ENCODE measurements around the gene GLP2R. TPM values are rescaled to one million over a fixed set of nuclear protein-coding genes. Genes with fewer than 3 reads are reported as not detected.

Gene GLP2R
- total and polyA plus RNA-seq, 2 of the 8 experiments (the other 6 are each of a cell fraction or from before 2014, with no cell fraction given), result not detected

DNA sequence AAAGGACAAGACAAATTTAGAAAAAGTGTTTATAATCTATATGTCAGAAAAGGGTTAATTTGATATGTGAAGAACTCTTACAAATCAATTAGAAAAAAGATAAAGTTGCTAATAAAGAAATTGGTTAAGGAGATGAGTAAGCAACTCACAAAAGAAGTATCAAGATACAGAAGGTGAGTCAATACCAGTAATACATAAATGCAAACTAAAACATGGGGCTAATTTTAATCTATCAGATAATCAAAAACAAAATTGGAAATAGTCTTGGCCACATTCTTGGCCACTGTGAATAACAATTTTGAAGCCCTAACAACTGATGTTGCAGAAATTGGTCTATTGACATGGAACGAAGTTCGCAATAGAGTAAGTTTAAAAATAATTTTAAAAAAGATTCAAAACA, 41.2 kb upstream of the GLP2R start:
- H4K8ac ChIP-seq (ENCODE audit: extremely low read depth, insufficient read depth, low read length), result no peak overlapping the region
- H3K36me3 ChIP-seq (ENCODE audit: control insufficient read depth in 2 of 4, insufficient read depth in 4 of 4, low read length in 3 of 4), result no peaks in the 10 kb centered on the region
- H3K9ac ChIP-seq (replicated peaks in 1 of 4; ENCODE audit: extremely low read depth in 1 of 4, low read depth in 3 of 4, low read length in 3 of 4), result no peak overlapping the region
- DNase-seq (ENCODE audit: low read depth in 1 of 2, low spot score in 2 of 2), result no peak
- no peaks in the 10 kb centered on the region for H4K20me1 ChIP-seq (replicated peaks in 1 of 2; ENCODE audit: control insufficient read depth in 1 of 2, insufficient read depth in 2 of 2, low read length in 2 of 2)
- H3K27ac ChIP-seq (ENCODE audit: low read depth, low read length), result no peak overlapping the region
- no peak overlapping the region for H3K4me3 ChIP-seq (ENCODE audit: extremely low read depth in 1 of 4, insufficient read depth in 2 of 4, low read depth in 3 of 4, low read length in 4 of 4)
- H2BK5ac ChIP-seq (ENCODE audit: low read depth, low read length), result no peak overlapping the region
- no peak overlapping the region for H2AK5ac ChIP-seq (ENCODE audit: low read depth, low read length)
- no peak overlapping the region for H3K18ac ChIP-seq (ENCODE audit: extremely low read depth, low read length)
- H3K9me3 ChIP-seq (ENCODE audit: insufficient read depth in 2 of 2, low read depth in 1 of 2, low read length in 1 of 2), result no peaks in the 10 kb centered on the region
- no peak overlapping the region for H4K5ac ChIP-seq (ENCODE audit: insufficient read length, low read depth, low read length)
- H2BK20ac ChIP-seq (ENCODE audit: low read length), result no peak overlapping the region
- CTCF ChIA-PET (ENCODE audit: partially characterized antibody), result interaction anchor here (1.4 kb wide), 1 partner anchor 104 kb away, joined by 3 read pairs; no protein-coding TSS in a partner anchor
- POLR2A ChIA-PET (ENCODE audit: partially characterized antibody), result no interaction called here
- no peak for FAIRE-seq
- no peaks in the 10 kb centered on the region for H3K27me3 ChIP-seq (replicated peaks in 1 of 4; ENCODE audit: control insufficient read depth in 3 of 4, extremely low read depth in 1 of 4, insufficient read depth in 3 of 4, low read length in 3 of 4)
- H3K79me1 ChIP-seq (ENCODE audit: low read depth, low read length), result no peaks in the 10 kb centered on the region
- H3K79me2 ChIP-seq (ENCODE audit: control insufficient read depth in 1 of 2, insufficient read depth in 2 of 2, low read length in 2 of 2), result no peaks in the 10 kb centered on the region
- H3K23me2 ChIP-seq (ENCODE audit: low read depth, low read length), result no peaks in the 10 kb centered on the region
- H3K4me1 ChIP-seq (replicated peaks in 1 of 4; ENCODE audit: control insufficient read depth in 3 of 4, insufficient read depth in 4 of 4, low read length in 3 of 4), result no peaks in the 10 kb centered on the region
- no peak overlapping the region for H3K14ac ChIP-seq (ENCODE audit: insufficient read length)
- no peak overlapping the region for H3K23ac ChIP-seq (ENCODE audit: insufficient read length)
- H4K91ac ChIP-seq (replicated peaks; ENCODE audit: insufficient read length, low read length), result no peak overlapping the region
- H3K56ac ChIP-seq (replicated peaks; ENCODE audit: insufficient read length, low read depth, low read length), result no peak overlapping the region
- no peak overlapping the region for H2BK120ac ChIP-seq (replicated peaks; ENCODE audit: low read depth, low read length)
- 90% methylated on average over 2 of the region's 2 CpGs; no CpG with 5 or more reads in 1 of the 2 experiments for WGBS, 2 experiments (ENCODE audit: extremely low coverage in 1 of 2, insufficient coverage in 1 of 2, insufficient read length in 1 of 2, insufficient replicate concordance in 2 of 2, low coverage in 1 of 2, low lambda C conversion rate in 2 of 2, missing lambda C conversion rate in 1 of 2)
- no peak overlapping the region for H3K4ac ChIP-seq (replicated peaks; ENCODE audit: insufficient read length, low read depth, low read length)
- H2BK15ac ChIP-seq (ENCODE audit: low read length), result no peak overlapping the region
- no peak overlapping the region for H3K4me2 ChIP-seq (ENCODE audit: insufficient read depth in 1 of 2, low read depth in 2 of 2, low read length in 2 of 2)
- H2BK12ac ChIP-seq (ENCODE audit: low read depth, low read length), result no peak overlapping the region
- H2AFZ ChIP-seq (ENCODE audit: low read length), result no peak overlapping the region
- TF ChIP-seq KDM1A (IDR thresholded peaks at IDR 0.05; ENCODE audit: borderline replicate concordance, low read length) (no peak), HDAC6 (IDR thresholded peaks at IDR 0.05; ENCODE audit: low read depth, low read length) (no peak), CBX8 (IDR thresholded peaks at IDR 0.05; ENCODE audit: borderline replicate concordance, low read depth, low read length) (no peak), TAF7 (optimal IDR thresholded peaks at IDR 0.05; ENCODE audit: borderline replicate concordance, low read depth, low read length) (no peak), SUZ12 (IDR thresholded peaks at IDR 0.05; ENCODE audit: low read length) (no peak), SIRT6 (IDR thresholded peaks at IDR 0.05; ENCODE audit: low read length) (no peak), CEBPB (IDR thresholded peaks at IDR 0.05; ENCODE audit: low read depth, low read length) (no peak), SP2 (IDR thresholded peaks at IDR 0.05; ENCODE audit: low read length) (no peak), POU5F1 (IDR thresholded peaks at IDR 0.05; ENCODE audit: low read depth, low read length) (no peak), CREB1 (IDR thresholded peaks at IDR 0.05) (no peak), RXRA (IDR thresholded peaks at IDR 0.05; ENCODE audit: insufficient read depth, low read depth, low read length) (no peak), TEAD4 (IDR thresholded peaks at IDR 0.05; ENCODE audit: low read depth, low read length) (no peak)
- TF ChIP-seq, protein P1, sequence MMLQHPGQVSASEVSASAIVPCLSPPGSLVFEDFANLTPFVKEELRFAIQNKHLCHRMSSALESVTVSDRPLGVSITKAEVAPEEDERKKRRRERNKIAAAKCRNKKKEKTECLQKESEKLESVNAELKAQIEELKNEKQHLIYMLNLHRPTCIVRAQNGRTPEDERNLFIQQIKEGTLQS (IDR thresholded peaks at IDR 0.05; ENCODE audit: insufficient read depth, low read depth, low read length), result no peak
- TF ChIP-seq, protein P2, sequence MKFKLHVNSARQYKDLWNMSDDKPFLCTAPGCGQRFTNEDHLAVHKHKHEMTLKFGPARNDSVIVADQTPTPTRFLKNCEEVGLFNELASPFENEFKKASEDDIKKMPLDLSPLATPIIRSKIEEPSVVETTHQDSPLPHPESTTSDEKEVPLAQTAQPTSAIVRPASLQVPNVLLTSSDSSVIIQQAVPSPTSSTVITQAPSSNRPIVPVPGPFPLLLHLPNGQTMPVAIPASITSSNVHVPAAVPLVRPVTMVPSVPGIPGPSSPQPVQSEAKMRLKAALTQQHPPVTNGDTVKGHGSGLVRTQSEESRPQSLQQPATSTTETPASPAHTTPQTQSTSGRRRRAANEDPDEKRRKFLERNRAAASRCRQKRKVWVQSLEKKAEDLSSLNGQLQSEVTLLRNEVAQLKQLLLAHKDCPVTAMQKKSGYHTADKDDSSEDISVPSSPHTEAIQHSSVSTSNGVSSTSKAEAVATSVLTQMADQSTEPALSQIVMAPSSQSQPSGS (IDR thresholded peaks at IDR 0.05; ENCODE audit: low read length), result no peak

Data from H1 (cell line).